Natural killer cell (primary cell): Measurements from ENCODE around the gene FAT2. TPM values are rescaled to one million over a fixed set of nuclear protein-coding genes. Genes with fewer than 3 reads are reported as not detected.
"Not testable (repeated sequence)": the region's sequence is repeated elsewhere in the genome, so short reads cannot be mapped to it uniquely, and the experiment has no call there.

Source experiments
- ATAC-seq, 3 donors: fragments of 150-1000 bp in 2 of 3; fragments of 200-7000 bp in 1 of 3; cut with Tn5 transposase; 1 replicate in 1 of 3; 2 replicates in 2 of 3; pipeline ENCODE4 v1.10.0; 2021; ENCODE audit warnings: mild to moderate bottlenecking in 2 of 3, moderate library complexity in 2 of 3
- DNase-seq, 2 donors: peaks; one replicate each; pipeline versions ENCODE4 v3.0.0 to v3.0.0-alpha.2; 2013 to 2021; ENCODE audit warnings: mixed read lengths in 1 of 2
- H3K27ac ChIP-seq: one replicate; pipeline ENCODE4 v1.5.1; 2013; ENCODE audit warnings: mild to moderate bottlenecking, low read length
- H3K27me3 ChIP-seq: one replicate; pipeline ENCODE4 v1.6.1; 2013; ENCODE audit warnings: low read length; ENCODE audit not compliant: control insufficient read depth, insufficient read depth
- H3K36me3 ChIP-seq: one replicate; pipeline ENCODE4 v1.6.1; 2013; ENCODE audit warnings: low read length; ENCODE audit not compliant: control insufficient read depth, insufficient read depth
- H3K4me1 ChIP-seq: one replicate; pipeline ENCODE4 v1.6.1; 2013; ENCODE audit warnings: low read length; ENCODE audit not compliant: control insufficient read depth, insufficient read depth
- H3K4me3 ChIP-seq: one replicate; pipeline ENCODE4 v1.5.1; 2013; ENCODE audit warnings: low read length
- H3K9me3 ChIP-seq: one replicate; pipeline ENCODE4 v1.6.1; 2013; ENCODE audit warnings: low read length; ENCODE audit not compliant: control insufficient read depth, insufficient read depth
- H3K27ac Mint-ChIP-seq, 2 donors: one replicate each; pipeline ENCODE4 v1.8.0; 2022; ENCODE audit warnings: mild to moderate bottlenecking in 2 of 2, mixed read lengths in 2 of 2, moderate library complexity in 1 of 2
- H3K27me3 Mint-ChIP-seq, 2 donors: one replicate each; pipeline ENCODE4 v1.8.0; 2022; ENCODE audit warnings: low read depth in 2 of 2, mixed read lengths in 2 of 2
- H3K36me3 Mint-ChIP-seq: one replicate; pipeline ENCODE4 v1.8.0; 2022; ENCODE audit warnings: mixed read lengths
- H3K4me1 Mint-ChIP-seq, 2 donors: one replicate each; pipeline ENCODE4 v1.8.0; 2022; ENCODE audit warnings: mixed read lengths in 2 of 2
- H3K4me3 Mint-ChIP-seq: one replicate; pipeline ENCODE4 v1.8.0; 2022; ENCODE audit warnings: mild to moderate bottlenecking, moderate library complexity, mixed read lengths
- H3K9me3 Mint-ChIP-seq, 2 donors: one replicate each; pipeline ENCODE4 v1.8.0; 2022; ENCODE audit warnings: mixed read lengths in 2 of 2
- WGBS: methylation state at CpG from one replicate; pipeline ENCODE4 v1.1.7; 2013; ENCODE audit warnings: missing lambda C conversion rate; ENCODE audit not compliant: insufficient coverage; 5-methylcytosine and 5-hydroxymethylcytosine counted together
- intact Hi-C: fragments of 100-400 bp; cut with micrococcal nuclease; formaldehyde crosslinking; loops from one replicate; pipeline ENCODE4 v1.14.2; 2022
- total RNA-seq, 4 donors: library from RNA; stranded (reverse); fragments of 120-200 nt in 1 of 4; gene quantifications; one replicate each; pipeline versions ENCODE4 v1.2.3 to v1.2.4, GENCODE V29; 2013 to 2022
- TF ChIP-seq, protein P1 (sequence below): fragments of 200-600 bp; IDR thresholded peaks from one replicate; pipeline ENCODE4 v1.8.0; 2022; ENCODE audit warnings: antibody characterized with exemption

Gene FAT2
- total RNA-seq, 3 donors from 2014 or later (not counting 1 experiment from before 2014, with no cell fraction given): not detected

DNA sequence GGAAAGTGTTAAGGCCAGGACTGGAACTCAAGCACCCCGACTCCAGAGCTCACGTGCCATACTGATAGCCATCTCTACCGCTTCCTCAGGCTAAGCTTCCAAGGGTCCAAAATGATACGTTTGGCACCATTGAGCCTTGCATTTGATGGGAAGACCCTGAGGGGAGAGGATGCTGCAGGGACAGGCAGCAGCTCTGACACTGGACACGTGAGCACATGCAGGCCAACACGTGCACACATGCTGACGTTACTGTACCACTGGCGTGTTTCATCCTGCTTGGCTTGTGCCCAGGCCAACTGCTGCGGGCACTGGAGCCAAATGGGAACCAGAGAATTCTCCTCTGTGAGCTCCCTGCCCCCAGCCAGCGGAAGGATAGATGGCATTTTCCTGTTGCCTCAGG, 5.2 kb downstream of the FAT2 start:
- H3K27me3 Mint-ChIP-seq: peaks cover 0 to 1% of the 10 kb centered on the region in 2 donors
- Histone ChIP-seq H3K4me3 (no peak overlapping the region), H3K27me3 (no peaks in the 10 kb centered on the region), H3K4me1 (no peaks in the 10 kb centered on the region), H3K27ac (no peak overlapping the region), H3K9me3 (no peaks in the 10 kb centered on the region), H3K36me3 (no peaks in the 10 kb centered on the region)
- intact Hi-C loops: no loop called here
- ATAC-seq (no peak), DNase-seq (no peak)
- no peaks in the 10 kb centered on the region for H3K9me3 Mint-ChIP-seq
- no peaks in the 10 kb centered on the region for H3K36me3 Mint-ChIP-seq
- TF ChIP-seq, protein P1, sequence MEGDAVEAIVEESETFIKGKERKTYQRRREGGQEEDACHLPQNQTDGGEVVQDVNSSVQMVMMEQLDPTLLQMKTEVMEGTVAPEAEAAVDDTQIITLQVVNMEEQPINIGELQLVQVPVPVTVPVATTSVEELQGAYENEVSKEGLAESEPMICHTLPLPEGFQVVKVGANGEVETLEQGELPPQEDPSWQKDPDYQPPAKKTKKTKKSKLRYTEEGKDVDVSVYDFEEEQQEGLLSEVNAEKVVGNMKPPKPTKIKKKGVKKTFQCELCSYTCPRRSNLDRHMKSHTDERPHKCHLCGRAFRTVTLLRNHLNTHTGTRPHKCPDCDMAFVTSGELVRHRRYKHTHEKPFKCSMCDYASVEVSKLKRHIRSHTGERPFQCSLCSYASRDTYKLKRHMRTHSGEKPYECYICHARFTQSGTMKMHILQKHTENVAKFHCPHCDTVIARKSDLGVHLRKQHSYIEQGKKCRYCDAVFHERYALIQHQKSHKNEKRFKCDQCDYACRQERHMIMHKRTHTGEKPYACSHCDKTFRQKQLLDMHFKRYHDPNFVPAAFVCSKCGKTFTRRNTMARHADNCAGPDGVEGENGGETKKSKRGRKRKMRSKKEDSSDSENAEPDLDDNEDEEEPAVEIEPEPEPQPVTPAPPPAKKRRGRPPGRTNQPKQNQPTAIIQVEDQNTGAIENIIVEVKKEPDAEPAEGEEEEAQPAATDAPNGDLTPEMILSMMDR: no peak
- no peak overlapping the region for H3K4me3 Mint-ChIP-seq
- no peaks in the 10 kb centered on the region for H3K4me1 Mint-ChIP-seq
- 91% methylated on average over 10 of the region's 10 CpGs for WGBS
- H3K27ac Mint-ChIP-seq: no peak overlapping the region

- intact Hi-C loops, H3K27me3 Mint-ChIP-seq, H3K9me3 Mint-ChIP-seq, H3K36me3 ChIP-seq, H3K4me3 ChIP-seq, H3K9me3 ChIP-seq, H3K27me3 ChIP-seq, H3K4me1 Mint-ChIP-seq, ATAC-seq, H3K4me1 ChIP-seq, DNase-seq, H3K27ac Mint-ChIP-seq, H3K27ac ChIP-seq, H3K4me3 Mint-ChIP-seq, H3K36me3 Mint-ChIP-seq: not testable (repeated sequence)
- WGBS: 88% methylated on average over 4 of the region's 4 CpGs
These were observed 5.8 kb downstream of the FAT2 start for GRCh38 chr5:151585344-151585743.

DNA sequence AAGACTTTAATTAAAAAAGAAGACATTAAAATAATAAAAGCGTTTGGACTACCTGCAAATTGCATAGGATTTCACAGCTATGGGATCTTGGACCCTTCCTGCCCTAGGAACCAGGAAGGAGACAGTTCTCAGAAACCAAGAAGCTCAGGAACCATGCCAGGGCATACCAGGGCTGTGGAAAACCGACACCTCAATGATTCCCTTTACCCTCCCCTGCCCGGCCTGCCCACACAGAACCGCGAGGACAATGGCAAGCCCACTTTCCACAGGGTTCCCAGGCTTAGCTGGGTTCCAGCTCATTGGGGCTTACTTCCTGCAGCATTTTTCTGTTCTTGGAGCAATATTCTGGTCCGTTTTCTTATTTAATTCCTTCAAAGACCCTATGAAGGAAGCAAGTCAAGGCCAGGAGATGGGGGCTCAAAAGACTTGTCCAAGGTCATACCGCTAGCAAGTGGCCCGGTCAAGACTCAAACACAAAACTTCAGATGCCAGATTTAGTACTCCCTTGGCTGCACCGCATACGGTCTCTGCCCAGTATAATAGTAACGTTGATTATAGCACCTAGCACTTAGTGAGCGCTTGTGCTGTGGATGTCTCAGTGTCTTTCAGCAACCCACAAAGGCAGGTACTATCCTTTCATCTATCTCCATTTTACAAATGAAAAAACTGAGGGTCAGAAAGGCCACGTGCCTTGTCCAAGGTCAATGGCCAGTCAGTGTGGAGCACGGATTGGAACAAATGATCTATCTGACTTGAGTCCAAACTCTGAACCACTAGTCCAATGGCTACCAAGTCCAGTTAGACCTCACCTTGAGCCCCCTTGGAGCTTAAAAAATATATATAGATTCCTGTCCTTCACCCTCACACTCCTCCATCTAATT, 6.8 kb downstream of the FAT2 start:
- no peak overlapping the region for H3K4me3 Mint-ChIP-seq
- H3K27ac ChIP-seq: no peak overlapping the region
- no peaks in the 10 kb centered on the region for H3K4me1 ChIP-seq
- no peak overlapping the region for H3K27ac Mint-ChIP-seq
- DNase-seq: no peak
- H3K36me3 Mint-ChIP-seq: no peaks in the 10 kb centered on the region
- no peaks in the 10 kb centered on the region for H3K9me3 ChIP-seq
- H3K27me3 Mint-ChIP-seq: no peaks in the 10 kb centered on the region
- WGBS: 92% methylated on average over 14 of the region's 14 CpGs
- no peak overlapping the region for H3K4me3 ChIP-seq
- intact Hi-C loops: no loop called here
- TF ChIP-seq, protein P1: no peak
- H3K27me3 ChIP-seq: no peaks in the 10 kb centered on the region
- no peaks in the 10 kb centered on the region for H3K9me3 Mint-ChIP-seq
- no peaks in the 10 kb centered on the region for H3K4me1 Mint-ChIP-seq
- no peak for ATAC-seq
- no peaks in the 10 kb centered on the region for H3K36me3 ChIP-seq

DNA sequence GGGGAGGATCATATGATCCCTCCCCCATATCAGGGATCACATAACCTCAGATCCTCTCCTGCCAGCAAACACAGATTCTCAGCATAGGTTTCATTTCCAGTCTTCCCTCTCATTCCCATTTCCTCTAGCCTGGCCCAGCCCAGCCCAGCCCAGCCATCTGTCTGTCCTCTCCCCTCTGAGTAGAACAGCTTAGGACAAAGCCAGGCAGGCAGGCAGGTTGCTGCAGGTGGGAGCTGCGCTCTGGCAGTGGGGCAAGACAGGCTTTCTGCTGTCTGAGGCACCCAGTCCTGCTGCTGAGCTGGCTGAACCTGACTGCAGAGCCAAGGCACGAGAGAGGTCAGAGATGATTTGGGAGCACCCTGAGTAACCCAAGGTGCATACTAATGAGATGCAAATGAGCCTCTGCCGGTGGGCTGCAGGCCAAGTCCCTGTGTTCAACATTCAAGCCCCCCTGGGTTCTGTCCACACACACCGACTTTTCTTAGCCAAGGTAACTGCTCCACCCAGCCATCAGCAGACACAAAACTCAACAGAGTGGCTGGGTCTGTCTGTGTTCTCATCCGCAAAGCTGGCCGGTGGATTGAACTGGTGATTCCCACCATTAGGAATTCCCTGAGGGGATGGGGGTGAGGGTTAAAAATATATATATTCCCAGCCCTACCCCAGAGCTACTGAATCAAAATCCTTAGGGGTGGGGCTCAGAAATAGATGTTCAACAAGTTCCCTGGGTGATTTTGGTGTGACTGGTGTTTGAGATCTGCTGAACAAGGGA, 9.1 kb downstream of the FAT2 start:
- no peak overlapping the region for H3K4me3 Mint-ChIP-seq
- no peaks in the 10 kb centered on the region for H3K36me3 Mint-ChIP-seq
- 73% methylated on average over 4 of the region's 6 CpGs for WGBS
- no peaks in the 10 kb centered on the region for H3K27me3 ChIP-seq
- peaks cover 0 to 6% of the 10 kb centered on the region in 2 donors for H3K4me1 Mint-ChIP-seq
- H3K4me3 ChIP-seq: no peak overlapping the region
- no peaks in the 10 kb centered on the region for H3K9me3 ChIP-seq
- TF ChIP-seq, protein P1: no peak
- no peaks in the 10 kb centered on the region for H3K36me3 ChIP-seq
- DNase-seq (no peak), ATAC-seq (no peak)
- H3K27ac ChIP-seq: no peak overlapping the region
- intact Hi-C loops: no loop called here
- no peak overlapping the region for H3K27ac Mint-ChIP-seq
- H3K4me1 ChIP-seq: peaks cover 7% of the 10 kb centered on the region
- peaks cover 4 to 7% of the 10 kb centered on the region in 2 donors for H3K27me3 Mint-ChIP-seq
- no peaks in the 10 kb centered on the region for H3K9me3 Mint-ChIP-seq
